Activated CD4-positive, alpha-beta T cell treated with anti-CD3 and anti-CD28 coated beads, Interleukin-2, Interleukin-6, amounts not matched to agents 100 ng/mL and 50 ng/mL, durations not matched to agents 16 hours and 8 hours (primary cell): ENCODE data around the gene RAPGEF4.
A peak's percentile ranks its signal among the peaks of the same experiment; 100 is the strongest.
"Not testable (repeated sequence)": the region's sequence is repeated elsewhere in the genome, so short reads cannot be mapped to it uniquely, and the experiment has no call there.

Source experiments
- DNase-seq: peaks from one replicate; pipeline ENCODE4 v3.0.0-alpha.2; 2020

The RAPGEF4 gene

DNA sequence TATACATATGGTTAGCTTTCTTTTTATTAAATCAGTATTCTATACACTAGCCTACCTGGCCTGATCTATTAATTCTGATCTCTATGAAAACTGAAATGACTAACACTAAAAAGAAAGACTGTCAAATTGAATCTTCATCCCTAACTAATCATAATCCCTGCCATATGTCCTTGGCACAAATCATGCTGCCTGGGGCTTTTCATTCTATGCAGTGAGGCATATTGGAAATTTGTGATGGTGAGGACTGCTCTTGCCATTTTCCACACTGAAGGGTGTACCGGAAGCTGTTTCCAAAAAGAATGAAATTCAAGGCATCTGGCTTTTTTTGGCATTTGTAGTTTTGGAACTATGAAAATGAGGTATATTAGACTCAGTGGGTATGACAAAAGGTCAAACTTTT lies 39.7 kb downstream of the RAPGEF4 start:
- DNase-seq, result no peak

DNA sequence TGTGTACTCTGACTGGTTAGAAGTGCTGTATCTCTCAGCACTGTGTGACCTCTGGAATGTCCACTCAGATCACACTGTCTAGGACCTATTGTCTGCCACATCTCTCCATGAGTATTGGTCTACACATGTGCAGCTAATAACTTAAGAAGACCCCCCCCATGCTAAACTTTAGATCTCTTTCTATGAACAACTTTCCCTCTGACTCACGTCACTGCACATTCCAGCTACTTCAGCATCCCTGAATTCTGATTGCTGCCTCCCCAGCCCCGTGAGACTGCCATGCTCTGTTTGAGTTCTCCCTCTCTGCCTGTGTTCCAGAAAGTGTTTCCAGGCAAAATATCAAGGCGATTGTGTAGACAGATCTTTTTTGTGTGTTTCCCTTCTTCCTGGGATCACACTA lies 41.8 kb downstream of the RAPGEF4 start:
- DNase-seq, result no peak

DNA sequence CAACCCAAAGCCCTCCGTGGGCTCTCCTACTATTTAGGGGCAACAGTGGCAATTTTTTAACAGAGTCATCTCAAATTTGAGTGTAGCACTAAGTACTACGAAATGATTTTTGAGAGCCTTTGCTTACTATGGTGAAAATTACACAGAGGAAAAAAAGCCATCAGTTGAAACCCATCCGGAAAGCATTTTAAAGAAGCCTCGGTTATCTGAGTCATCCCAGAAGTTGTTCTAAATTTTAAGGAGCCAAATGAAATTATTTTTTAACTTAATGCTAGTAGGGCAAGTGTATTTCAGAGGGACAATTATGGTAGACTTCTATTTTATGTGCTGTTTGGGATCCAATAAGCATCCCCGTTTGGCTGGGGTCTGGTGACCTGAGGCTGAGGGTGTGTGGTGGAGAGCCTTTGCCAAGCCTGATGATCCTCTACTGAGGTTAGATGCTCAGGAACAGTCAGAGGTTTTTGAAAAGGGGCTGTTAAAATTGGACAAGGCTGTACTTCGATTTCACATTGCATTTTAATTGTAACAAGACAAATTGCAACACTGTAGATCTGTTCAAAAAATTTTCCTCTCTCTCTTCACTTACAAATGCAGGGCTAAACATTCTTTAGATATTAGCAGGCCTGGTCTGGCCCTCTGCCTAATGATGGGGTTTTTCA lies 47.0 kb downstream of the RAPGEF4 start:
- DNase-seq, result no peak

DNA sequence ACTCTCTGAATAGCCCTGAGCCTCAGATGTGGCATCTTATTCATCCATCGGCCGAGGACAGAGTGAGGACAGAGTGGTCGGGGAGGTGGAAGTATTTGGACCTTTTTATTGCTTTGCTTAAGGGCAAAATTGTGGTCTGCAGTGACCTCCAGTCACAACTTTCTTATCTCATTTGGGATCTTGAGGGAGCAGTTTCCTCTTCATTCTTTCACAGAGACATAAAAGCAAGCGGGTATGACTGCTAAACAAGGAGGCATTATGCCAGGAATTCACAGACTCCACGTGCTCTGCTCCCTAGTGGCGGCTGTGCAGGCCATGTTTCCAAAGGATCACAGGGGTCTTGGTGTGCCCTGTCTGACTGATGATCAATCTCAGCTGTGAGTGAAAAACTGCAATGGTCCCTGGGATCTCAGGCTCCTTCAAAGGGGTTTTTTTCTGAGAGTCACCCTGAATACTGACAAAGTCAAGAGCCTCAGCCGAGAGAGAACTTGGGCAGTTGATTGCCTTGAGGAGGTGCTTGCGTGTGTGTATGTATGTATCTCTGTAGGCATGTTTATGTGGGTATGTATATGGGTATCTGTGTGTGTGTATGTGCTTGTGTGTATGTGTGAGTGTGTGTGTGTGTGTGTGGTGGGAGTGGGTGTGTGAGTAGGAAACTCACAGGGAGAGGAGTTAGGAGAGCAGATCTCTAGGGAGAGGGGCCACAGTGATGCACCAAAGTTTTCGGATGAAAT lies 47.7 kb downstream of the RAPGEF4 start:
- no peak for DNase-seq

DNA sequence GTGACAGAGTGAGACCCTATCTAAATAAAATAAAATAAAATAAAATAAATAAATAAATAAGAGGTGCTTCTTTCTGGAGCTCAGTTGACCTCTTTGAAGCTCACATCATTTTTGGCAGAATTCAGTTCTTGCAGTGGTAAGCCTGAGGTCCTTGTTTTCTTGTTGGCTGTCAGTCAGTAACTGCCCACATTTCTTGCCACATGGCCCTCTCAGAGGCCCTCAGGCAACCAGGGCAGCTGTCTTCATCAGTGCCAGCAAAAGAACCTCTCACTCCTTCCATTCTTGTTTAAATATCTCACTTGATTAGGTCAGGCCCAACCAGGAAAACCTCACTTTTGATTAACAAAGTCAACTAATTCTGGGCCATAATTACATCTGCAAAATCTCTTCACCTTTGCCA lies 53.2 kb downstream of the RAPGEF4 start:
- no peak for DNase-seq

DNA sequence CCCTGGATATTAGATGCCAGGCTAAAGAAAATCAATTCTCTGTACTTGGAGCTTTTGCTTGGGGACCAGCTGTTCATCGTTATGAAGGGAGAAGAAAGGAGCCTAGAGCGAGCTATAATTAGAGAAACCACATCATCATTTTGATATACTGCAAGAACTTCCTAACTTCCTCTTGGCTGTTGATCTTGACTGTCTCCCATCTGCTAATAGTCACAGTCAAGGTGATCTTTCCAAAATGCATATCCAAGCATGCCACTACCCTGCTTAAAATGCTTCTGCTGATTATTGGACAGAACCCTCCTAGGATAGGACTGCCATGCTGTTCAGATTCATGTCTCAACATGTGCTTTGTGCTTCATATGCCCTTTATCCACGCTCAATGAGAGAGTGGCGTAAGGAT lies 54.8 kb downstream of the RAPGEF4 start:
- no peak for DNase-seq

DNA sequence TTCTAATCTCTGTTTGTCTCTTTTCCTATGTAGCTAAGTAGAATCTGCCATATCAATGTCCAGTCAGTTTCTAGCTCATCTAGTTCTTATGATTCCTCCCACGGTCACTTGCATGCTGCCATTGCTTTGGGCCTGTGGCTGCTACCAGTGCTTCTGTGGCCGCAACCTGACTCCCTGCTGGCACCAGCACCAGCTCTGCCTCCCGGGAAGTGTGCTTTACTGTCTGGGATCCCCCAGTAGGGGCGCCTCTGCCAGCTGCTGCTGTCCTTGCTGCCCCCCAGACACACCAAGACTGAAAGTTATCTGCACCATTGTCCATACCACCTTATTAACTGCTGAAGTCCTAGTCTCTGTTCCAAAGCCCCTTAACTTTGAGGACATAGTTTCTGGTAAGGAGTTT lies 56.3 kb downstream of the RAPGEF4 start:
- no peak for DNase-seq

DNA sequence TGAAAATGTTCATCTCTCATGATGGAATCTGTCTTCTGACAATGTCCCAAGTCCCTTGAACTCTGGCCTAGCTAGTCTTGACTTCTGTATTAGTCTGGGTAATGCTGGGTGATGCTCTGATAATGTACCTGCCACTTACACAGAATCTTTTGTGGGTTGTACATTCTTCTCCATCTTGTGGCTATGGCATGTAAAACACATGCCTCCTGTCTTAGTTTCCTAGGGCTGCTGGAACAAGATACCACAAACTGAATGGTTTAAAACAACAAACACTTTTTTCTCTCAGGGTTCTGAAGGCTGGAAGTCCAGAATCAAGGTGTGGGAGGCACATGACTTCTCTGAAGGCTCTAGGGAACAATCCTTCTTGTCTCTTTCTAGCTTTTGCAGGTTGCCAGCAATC lies 57.1 kb downstream of the RAPGEF4 start:
- no peak for DNase-seq

DNA sequence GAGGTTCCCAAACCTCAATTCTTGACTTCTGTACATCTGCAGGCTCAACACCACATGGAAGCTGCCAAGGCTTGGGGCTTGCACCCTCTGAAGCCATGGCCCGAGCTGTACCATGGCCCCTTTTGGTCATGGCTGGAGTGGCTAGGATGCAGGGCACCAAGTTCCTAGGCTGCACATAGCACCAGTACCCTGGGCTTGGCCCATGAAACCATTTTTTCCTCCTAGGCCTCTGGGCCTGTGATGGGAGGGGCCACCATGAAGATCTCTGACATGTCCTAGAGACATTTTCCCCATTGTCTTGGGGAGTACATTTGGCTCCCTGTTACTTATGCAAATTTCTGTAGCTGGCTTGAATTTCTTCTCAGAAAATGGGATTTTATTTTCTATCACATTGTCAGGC lies 67.7 kb downstream of the RAPGEF4 start:
- not testable (repeated sequence) for DNase-seq

DNA sequence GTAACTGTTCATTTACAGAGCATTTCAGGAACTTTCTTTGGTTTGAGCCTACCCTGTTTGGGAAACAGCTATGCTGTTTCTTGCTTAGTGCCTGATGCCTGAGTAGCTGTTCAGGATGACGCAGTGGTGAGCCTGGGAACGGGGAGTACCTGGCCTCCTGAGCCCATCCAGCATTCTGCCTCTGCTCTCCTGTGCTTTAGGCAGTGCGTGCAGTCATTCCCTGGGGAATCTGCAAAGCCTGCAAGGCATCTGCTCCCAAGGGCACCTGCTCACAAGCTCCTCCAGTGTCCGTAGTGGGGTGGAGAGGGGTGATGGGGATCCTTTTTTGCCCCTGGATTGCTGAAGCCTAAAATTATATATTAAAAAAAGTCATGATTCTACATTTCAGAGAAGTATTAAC lies 68.8 kb downstream of the RAPGEF4 start:
- no peak for DNase-seq

DNA sequence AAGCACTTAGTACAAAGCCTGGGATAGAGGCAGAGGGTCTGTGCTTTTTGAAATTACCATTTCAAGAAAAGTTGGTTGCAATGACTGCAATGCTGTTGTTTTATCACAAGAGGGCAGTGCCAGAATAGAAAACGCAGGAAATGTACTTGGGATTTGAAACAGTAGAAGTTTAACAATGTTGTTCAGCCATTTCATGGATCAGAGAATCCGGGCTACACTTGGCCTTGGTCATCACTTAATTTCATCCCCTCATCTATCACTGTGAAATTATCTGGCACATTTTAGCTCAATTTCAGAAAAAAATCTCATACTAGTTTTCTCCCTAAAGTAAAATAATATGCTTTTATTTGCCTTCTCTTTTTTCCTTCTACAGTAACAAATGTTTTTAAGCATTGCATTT lies 70.8 kb downstream of the RAPGEF4 start:
- peak; percentile 36 for DNase-seq

DNA sequence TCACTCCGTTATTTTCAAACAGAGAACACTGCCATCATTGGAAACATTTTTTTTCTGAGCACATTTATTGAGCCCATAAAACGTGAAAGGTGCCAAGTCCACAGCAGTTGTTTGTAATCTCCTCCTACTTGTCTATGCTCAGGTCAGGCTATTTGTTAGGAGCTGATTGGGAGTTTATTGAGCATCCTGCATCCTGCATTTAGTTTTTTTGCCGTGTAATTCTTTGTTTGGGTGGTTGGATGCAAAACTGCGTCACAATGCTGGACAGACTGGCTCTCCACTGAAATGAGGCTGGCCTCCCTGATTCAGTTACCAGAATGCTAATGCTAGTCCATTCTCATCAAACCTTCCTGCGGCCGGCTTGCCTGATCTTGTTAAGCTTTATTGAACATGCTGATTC lies 71.4 kb downstream of the RAPGEF4 start:
- DNase-seq, result no peak

DNA sequence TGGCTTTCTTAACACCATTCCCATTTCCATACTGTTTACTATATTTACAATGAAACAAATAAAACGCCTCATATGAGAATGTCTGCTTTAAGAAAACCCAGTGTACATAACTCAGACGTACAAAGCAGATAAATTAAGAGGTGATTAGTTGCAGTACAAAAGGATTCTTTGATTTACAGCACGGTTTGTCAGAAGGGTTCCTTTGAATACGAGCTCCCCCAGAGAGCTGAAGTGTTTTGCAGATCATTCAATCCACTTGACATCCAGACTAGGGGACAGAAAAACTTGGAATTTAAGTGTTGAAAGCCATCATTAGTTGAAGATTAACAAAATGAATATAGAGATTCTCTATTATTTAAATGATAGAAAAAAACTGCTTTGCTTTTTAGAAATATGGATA lies 72.5 kb downstream of the RAPGEF4 start:
- DNase-seq, result no peak

DNA sequence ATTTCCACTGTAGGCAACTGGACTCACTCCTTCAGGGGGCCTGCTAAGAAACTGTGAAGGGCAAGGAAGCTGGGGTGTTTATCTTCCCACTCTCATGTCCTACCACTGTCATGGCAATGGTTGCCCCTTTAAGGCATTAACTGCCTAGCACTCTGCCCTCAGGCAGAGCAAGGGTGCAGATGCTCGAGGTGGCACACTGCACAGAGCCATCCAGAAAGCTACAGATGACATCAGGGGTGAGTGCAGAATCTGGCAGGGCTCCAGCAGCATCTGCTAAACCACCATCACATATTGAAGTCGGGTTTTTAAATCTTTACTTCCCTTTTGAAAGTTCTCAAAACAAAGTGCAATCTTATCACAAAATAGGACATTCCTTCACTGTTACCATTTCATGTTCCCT lies 75.4 kb downstream of the RAPGEF4 start:
- no peak for DNase-seq

DNA sequence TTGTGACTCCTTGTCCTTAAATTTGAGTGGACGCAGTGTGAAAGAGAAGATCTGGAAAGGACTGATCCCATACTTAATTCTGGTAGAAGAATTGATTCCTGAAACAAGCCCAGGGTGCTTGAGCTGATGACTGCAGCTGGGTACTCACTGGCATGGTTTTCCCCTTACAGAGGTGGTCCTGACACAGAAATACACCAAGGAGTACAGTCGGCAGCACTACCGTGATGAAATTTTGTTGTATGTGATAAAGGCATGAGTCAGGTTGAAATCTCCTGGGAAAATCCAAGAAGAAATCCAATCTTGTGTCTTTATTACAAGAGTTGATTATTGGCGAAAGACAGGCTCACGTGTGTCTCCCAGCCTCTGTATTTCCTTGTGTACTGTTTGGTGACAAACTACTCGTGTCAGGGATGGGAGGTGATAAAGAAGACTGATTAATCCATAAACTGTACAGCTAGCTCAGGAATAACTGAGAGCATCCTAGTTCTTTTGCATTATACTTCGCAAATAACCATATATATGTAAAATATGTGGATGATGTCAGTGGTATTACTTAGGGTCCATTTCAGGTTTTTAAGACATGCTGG lies 76.6 kb downstream of the RAPGEF4 start:
- no peak for DNase-seq

DNA sequence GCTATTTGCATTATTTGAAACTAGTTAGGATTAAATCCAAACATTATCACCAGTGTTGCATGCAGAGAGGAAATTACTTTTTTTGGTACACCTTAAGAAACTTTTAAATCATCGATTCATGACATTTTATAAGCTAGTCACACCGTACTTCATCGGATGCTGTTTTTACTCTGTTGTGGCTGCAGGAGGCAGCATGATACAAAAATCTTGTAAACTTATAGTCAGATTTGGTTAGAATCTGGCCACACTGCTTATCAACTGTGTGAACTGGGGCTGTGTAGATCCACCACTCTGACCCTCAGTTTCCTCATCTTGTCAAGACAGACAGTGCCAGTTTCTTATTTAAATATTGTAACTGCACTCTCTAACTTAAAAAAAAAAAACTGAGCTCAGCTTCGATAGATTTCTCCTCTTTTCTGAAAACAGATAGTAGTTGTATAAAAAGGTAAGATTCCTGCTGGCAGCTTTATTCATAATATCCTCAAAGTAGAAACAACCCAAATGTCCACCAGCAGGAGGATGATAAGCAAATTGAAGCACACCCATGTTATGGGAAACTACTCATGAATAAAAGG lies 77.8 kb downstream of the RAPGEF4 start:
- DNase-seq, result no peak

DNA sequence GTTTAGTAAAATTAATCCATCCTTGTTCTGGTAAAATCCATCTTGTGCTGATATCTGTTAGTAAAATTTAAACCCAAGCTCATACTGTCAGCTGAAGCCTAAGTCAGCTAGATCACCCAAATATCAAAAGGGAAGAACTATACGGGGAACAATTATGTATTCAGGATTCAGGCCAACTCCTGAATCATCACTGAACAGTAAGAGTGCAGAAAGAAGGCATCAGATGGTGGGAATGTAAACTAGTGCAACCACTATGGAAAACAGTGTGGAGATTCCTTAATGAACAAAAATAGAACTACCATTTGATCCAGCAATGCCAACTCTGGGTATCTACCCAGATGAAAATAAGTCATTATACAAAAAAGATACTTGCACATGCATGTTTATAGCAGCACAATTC lies 81.8 kb downstream of the RAPGEF4 start:
- no peak for DNase-seq

DNA sequence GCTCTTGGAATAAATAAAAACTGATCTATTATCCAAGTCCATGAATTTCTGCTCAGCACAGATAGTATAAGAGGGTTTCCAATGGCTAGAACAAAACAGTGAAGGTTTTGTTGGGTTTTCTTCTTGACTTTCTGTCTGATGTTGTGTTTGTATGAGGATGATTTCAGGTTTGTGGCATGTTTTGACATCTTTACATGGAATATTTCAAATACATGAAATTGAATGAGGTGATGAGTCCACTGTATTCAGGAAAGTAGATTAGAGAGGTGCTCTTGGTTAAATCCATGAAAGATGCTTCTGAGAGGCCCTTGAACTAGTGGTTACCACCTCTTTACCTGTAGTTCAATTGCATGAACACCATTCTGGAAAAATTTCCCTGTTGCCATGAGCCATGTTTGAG lies 84.3 kb downstream of the RAPGEF4 start:
- DNase-seq, result no peak

DNA sequence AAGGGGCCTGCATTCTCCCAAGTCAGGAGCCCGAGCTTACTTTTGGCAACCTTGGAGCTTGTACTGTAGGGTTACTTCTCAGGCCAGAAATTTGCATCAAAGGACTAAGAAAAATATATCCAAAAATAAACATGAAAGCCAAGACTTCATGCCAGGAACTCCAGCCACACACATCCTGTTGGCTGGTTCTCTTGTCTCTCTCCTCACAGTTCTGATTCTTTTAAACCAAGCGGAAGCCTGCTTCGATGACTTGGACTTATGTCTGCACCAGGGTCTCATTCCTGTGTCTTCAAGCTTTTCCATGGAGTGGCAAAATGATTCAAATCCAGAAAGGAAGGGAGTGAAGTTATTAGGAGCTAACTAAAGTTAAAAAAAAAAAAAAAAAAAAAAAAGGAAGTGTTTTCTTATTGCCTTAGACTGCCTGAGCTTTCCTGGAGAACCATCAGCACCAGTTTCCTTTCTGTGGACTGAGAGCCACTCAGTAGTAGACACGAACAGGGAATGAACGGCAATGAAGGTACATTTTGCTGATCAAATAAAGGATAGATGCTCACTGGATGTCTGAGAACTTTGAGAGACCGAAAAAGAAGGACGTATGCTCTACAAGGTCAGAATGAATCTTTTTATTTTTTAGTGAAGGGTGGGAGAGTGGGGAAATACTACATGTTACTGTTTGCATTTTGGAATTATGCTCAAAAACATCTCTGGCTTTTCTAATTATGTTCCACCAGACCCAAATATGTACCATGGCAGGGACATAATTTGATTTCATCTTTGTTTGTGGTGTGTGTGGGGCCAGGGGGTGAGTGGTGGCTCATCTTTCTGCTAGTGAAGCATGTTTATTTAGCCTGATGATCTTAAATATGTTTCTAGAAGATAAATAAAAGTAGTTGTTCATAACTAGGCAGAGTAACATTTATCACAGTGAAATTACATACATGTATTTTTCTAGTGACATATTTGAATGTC lies 86.0 kb downstream of the RAPGEF4 start:
- no peak for DNase-seq

DNA sequence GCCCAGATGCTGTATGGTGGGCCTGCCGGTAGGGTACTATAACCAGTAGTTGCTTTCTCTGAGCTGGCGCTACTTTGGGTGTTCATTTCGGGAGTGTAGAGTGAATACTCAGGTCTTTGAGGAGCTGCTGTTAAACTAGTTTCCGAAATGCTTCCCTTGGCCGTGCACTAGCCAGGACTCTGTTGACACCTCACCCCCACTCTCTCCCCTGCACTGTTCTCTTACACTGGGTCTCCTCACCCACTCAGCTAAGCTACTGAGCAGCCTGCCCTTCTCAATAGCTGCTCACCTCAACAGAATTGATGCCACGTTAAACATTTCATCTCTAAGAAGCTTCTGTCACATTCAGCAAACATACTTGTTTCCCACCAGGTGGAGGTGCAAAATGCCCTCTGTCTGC lies 86.9 kb downstream of the RAPGEF4 start:
- no peak for DNase-seq

DNA sequence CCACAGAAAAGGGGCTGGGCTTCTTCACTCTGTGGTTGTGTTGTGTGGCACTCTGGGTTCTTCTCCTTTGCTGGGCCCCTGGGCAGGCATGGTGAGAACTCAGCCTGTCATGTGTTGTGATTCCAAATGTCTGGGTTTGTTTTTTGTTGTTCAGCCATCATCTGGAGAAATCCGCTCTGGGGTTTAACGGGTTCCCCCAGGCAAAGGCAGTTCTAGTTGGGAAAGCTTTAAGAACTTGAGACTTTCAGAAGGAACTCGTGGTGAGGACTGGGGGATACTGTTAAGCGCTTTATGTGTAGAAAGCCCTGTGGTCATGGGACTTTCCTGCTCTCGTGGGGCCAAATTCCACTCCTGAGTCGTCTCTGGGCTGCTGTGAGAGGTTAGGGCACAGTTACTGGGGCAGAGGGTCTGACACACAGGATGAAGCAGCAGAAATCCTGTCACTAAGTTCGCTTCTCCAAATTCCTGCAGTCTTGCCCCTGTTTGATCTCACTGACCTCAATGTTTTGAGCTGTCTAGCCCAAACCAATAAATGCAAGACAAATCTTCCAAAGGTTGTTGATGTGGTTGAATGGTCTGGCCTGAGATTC lies 87.7 kb downstream of the RAPGEF4 start:
- DNase-seq, result no peak

DNA sequence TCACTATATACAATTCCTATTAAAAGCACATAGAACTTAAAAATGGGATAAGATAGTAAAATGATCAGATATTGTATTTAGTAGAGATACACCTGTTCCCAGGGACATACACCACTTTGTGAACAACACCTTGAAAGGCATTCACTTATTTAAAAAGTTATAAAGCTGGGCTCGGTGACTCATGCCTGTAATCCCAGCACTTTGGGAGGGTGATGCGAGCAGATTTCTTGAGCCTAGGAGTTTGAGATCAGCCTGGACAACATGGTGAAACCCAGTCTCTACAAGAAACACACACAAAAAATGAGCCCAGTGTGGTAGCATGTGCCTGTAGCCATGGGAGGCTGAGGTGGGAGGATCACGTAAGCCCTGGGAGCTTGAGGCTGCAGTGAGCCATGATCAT lies 90.9 kb downstream of the RAPGEF4 start:
- DNase-seq, result no peak

DNA sequence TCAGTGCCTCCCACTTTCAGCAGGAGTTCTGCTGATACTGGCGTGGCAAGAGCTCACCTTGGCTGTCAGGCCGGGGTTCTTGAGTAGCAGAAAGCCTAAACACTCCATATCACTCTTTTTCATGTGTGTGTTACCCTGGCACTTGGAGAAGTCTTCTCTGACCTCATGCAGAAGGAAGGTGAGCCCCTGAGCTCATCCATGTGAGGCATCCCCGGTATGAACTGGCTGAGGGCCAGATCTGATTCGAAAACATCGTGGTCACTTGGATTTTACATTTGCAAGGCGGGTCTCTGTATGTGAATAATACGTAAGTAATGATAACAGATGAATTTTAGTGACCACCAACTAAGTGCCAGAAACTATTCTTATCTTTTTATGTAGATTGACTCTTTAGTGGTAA lies 93.6 kb downstream of the RAPGEF4 start:
- DNase-seq, result no peak
